Measurements from ENCODE around the gene LSAMP.
"Not testable (repeated sequence)": the region's sequence is repeated elsewhere in the genome, so short reads cannot be mapped to it uniquely, and the experiment has no call there.

Gene LSAMP

DNA sequence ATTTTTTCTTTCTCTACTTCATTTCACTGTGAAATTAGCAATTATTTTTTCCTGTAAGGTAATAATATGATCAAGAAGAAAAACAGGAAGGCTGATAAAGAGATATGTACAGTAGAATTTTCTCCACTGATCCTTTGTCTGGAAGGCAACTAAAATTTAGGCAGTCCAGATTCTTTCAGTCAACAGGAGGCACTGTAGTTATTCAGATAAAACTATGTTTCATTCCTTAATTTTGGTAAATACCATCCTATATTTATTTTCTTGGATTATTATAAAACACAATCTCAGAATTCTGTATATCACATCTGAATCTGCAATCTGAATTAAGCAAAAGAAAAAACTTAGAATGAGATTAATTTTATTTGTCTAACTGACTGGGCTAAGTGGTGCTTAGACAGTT, 343.2 kb downstream of the LSAMP start:
- no peak for DNase-seq

DNA sequence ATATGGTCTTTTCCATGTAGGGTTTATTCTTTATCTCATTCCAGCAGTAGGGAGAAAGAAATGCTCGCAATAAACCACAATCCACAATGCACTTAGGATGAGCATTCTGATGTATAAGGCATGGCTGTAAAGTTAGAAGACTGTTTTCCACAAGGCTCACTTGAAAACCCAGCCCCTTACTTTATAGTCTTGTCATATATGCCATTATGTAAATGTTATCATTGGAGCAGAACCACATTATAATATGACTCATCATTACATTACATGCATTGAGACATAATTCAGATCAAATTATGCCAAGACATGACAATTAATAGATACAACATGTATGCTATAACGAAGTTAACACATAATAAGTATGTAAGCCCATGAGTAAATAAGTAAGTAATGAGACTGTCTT, 348.1 kb downstream of the LSAMP start:
- no peak for DNase-seq

GRCh38 chr3:116096631-116097030, 348.7 kb downstream of the LSAMP start:
- DNase-seq = no peak

GRCh38 chr3:116093374-116093773, 351.9 kb downstream of the LSAMP start:
- no peak for DNase-seq

- DNase-seq = no peak
These were observed 357.9 kb downstream of the LSAMP start for GRCh38 chr3:116087426-116087825.

DNA sequence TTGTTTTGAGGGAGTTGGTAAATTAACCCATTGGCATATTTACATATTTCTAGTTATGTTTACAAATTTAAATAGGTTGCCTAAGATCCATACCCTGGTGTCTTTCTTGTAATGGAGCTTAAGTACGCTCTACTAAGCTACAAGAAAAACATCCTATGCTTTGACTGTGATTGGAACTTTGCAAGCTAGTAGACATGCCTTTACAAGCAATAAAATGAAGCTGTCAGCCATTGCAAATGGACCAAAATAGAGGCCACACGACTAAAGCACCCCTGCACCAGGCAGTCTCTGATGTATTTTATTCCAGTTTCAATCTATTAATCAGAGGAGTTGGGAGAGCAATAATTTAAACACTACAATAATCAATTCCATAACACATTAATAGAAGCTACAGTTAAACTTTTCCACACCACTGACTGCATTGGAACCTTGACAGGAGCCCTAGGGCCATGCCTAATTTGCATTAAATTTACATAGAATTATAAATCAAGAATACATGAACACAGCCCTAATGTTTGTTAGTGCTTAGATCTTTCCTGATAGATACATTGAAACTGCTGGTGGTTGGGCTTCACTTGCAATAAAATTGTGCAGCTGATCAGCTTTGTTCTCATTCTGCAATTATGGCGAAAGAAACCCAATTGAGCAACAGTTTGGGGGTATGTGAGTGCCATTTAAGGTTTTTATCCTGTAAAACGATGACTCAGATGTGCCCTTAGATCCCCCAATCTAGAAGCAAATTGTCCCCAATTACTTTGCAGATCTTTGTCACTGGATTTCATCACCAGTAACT, 360.1 kb downstream of the LSAMP start:
- no peak for DNase-seq

DNA sequence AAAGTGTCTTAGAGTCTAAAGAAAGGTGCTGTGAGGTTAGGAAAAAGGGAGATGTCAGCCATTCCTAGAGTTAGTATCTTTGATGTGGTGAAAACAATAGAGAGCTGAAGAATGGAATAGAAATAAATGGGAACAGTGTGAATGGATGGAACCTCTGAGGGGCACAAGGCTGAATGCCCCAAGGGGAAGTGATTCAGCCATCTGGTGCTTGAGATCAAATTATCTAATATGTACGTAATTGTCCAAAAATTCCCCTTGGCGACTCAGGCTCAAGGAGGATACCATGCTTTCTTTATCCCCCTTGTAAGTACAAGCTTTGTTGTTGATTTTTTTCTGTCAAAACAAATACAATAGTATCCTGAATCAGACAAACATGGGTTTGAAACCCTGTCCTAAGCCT, 361.6 kb downstream of the LSAMP start:
- no peak for DNase-seq

- DNase-seq = no peak
These were observed 366.7 kb downstream of the LSAMP start for GRCh38 chr3:116078561-116078960.

DNA sequence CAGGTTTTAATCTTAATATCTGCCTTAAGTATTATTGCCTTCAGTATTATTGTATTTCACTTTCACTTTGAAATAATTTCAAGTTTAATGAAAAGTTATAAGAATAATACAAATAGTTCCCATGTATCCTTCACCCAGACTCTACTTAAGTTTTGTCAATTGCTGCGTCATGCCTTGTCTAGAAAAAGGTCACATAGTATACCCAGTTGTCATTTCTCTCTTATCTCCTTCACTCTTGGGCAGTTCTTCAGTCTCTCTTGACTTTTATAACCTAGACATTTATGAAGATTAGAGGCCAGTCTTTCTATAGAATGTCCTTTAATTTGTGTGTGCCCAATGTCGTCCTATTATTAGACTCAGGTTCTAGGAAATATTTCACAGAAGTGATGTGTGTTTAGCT, 367.7 kb downstream of the LSAMP start:
- DNase-seq = no peak

DNA sequence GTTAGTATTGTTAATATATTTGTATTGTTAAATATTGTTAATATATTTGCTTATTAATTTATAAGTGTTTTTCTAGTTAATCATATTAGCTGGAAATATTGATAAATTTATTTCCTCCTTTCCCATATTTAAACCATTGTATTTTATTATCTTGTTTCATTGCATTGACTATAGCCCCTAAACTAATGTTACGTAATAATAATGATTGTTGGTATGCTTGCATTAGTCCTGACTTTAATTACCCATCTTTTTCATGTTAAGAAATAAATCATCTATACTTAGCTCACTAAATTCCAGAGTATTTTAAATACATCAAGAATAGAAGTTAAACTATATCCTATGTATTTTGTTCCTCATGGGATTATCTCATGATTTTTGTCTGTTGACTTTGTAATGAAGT, 368.2 kb downstream of the LSAMP start:
- no peak for DNase-seq

GRCh38 chr3:116070516-116071278, 374.6 kb downstream of the LSAMP start:
- not testable (repeated sequence) for DNase-seq

DNA sequence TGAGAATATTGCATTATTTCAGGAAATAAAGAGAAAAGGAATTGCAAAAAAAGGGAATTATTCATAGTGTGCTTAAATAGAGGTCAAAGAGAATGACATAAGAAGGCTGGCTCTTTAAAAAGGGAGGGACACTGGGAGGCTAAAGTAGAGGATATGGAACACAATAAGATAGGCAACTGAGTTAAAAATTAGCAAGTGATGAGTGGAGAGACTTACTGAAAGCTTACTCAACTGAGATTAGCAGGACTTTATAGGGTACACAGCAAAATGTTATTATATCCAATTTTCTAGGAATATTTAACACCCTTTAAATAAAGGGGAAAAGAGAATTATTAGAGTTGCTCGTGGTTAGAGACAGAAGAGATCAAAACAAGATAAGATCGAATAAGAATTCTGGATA, 375.2 kb downstream of the LSAMP start:
- no peak for DNase-seq

- no peak for DNase-seq
These were observed 376.3 kb downstream of the LSAMP start for GRCh38 chr3:116069024-116069423.

DNA sequence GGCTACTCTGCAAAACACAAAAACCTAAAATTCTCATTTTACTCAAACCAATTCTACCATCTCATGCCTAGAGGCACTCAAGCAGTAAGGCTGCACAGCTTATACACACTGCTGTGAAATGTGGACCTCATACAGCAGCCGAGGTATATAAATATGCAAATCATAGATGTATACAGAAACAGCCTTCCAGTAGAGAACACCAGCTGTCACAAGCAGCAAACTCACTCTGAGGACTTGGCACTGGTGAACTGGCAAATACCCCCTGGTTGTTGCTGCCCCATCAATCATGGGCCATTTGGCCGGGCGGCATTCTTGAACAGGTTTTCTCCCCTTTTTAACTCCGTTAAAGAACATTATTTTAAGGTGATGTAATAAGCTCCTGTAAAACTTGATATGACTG, 378.0 kb downstream of the LSAMP start:
- no peak for DNase-seq

GRCh38 chr3:116065501-116065900, 379.8 kb downstream of the LSAMP start:
- no peak for DNase-seq

DNA sequence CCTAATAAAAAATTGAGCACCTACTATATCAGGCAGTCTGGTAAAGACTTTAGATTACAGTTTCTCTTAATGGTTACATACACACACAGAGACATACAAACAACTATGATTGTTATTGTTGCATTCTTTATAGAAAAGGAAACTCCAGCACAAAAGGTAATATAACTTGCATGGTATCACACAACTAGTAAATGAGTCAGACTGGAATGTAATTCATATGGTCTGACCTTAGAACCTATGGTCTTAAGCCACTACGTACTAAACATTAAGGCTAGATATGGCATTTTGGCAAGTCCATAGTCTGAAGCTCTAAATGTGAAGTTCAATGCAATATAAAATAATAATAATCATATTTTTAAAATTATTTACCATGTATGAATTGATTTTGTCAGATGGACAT, 380.6 kb downstream of the LSAMP start:
- DNase-seq = no peak

DNA sequence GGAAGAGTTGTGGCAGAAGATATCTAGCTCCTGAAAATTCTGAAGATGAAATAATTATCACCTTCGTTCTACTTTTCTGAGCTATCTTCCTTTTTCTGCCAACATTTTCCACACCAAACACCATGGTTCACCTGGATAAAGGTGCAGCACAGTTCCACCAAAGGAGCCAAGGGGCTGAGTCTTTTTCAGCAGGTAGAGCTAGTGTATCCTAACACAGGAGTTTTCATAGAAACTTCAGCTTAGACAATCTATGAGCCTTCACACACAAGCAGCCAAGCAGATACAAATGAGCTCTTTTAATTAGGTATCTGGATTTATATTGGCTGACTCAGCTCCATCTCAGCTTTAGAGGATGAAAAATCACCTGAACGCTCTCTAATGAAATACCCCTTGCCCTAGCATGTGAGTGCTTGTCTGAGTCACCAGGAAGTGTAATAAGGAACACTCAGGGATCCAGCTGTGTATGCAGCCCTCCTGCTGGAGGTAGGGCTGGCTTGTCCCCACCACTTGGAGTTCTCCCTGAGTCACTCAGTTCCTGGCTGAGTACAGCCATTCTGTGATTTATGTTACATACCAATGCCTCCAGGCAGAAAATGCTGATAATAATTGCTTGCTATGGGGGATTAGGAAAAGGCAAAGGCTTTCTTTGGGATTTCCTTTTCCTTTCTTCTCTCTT, 385.7 kb downstream of the LSAMP start:
- DNase-seq = no peak

- DNase-seq = no peak
These were observed 386.4 kb downstream of the LSAMP start for GRCh38 chr3:116058844-116059243.

GRCh38 chr3:116057400-116058006, 387.8 kb downstream of the LSAMP start:
- DNase-seq = no peak

- DNase-seq = no peak
These were observed 389.0 kb downstream of the LSAMP start for GRCh38 chr3:116056280-116056679.

- no peak for DNase-seq
These were observed 392.3 kb downstream of the LSAMP start for GRCh38 chr3:116053017-116053416.

DNA sequence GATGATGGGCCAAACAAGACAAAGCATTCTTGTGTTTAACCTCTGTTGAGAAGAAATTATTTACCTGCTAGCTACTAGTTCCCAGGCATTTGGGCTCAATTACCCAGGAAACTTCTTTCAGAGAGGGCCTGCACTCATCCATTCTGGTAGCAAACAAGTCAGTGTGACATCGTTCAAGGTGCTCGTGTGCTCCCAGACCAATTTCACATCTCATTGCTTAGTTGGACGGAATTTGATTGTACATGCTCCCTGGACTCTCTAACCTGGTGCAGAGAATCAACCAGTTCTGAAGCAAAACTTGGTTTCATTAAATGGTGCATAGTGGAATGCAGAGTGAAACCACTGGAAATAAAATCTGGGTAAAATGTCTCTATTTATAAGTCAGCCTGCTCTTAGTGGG, 392.7 kb downstream of the LSAMP start:
- DNase-seq = no peak

- DNase-seq = no peak
These were observed 393.7 kb downstream of the LSAMP start for GRCh38 chr3:116051586-116051985.
